ENCODE data around the gene PDHB. TPM values are rescaled to one million over a fixed set of nuclear protein-coding genes. Genes with fewer than 3 reads are reported as not detected.

Gene PDHB
- total and polyA plus RNA-seq, 10 donors, result 46.6 to 82.1 (median 63.8) TPM

DNA sequence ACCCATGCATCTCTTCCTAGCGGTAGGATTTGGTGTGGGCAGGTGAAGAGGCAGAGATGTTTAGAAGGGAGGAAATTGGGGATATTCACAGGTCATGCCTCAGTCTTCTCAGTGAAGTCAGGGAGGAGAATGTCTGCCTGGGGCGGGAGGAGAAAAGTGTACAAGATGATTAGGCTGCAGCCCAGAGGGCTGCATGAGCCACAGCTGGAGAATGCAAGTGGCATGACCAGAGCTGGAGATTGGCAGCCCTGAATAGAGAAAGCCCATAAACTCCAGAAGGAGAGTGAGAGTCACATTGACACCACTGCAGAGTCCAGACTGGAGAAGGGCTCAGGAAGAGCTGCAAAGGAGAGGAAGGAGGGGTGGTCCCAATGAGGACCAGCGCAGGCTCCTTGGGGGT lies 22.6 kb downstream of the PDHB start:
- intact Hi-C loops (cut with DNase I; ENCODE audit: low total_unique reads), result loop anchor here (5.0 kb wide), 1 partner anchor 89 kb away; no protein-coding TSS in a partner anchor
- DNase-seq, result no peak
- Histone ChIP-seq H3K36me3 (peaks cover 3 to 96% (median 50%) of the 10 kb centered on the region in 6 donors), H3K9me3 (no peaks in the 10 kb centered on the region), H3K27me3 (replicated peaks in 1 of 7) (no peaks in the 10 kb centered on the region), H3K4me3 (no peak overlapping the region), H3K4me1 (peaks cover 0 to 26% (median 14%) of the 10 kb centered on the region in 6 donors), H3K27ac (no peak overlapping the region)
- WGBS, 5 donors, result 95 to 100% (median 96%) methylated on average over 3 of the region's 3 CpGs
- no peak for TF ChIP-seq POLR2A (IDR thresholded peaks at IDR 0.05)
- no peak for TF ChIP-seq POLR2AphosphoS5 (IDR thresholded peaks at IDR 0.05)
- TF ChIP-seq, protein P1, sequence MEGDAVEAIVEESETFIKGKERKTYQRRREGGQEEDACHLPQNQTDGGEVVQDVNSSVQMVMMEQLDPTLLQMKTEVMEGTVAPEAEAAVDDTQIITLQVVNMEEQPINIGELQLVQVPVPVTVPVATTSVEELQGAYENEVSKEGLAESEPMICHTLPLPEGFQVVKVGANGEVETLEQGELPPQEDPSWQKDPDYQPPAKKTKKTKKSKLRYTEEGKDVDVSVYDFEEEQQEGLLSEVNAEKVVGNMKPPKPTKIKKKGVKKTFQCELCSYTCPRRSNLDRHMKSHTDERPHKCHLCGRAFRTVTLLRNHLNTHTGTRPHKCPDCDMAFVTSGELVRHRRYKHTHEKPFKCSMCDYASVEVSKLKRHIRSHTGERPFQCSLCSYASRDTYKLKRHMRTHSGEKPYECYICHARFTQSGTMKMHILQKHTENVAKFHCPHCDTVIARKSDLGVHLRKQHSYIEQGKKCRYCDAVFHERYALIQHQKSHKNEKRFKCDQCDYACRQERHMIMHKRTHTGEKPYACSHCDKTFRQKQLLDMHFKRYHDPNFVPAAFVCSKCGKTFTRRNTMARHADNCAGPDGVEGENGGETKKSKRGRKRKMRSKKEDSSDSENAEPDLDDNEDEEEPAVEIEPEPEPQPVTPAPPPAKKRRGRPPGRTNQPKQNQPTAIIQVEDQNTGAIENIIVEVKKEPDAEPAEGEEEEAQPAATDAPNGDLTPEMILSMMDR (IDR thresholded peaks at IDR 0.05 in 8 of 11, conservative IDR thresholded peaks at IDR 0.05 in 3 of 11), result no peak

DNA sequence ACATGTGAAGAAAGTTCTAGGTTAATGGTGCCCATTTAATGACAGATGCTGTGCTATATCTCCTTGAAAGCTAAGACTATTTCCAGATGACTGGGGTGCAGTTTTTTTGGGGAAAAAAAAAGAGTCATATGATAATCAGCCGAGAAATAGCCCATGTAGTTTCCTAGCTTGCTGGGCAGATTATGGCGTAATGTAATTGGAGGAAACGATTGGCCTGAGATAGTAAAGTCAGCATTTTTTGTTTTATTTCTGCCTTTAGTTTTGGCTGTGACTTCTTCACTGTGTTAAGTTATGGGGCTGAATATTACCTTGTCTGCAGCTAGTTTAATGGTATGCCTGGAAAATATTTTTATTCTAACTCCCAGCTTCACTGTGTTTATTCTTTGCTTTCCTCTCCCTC lies 24.0 kb downstream of the PDHB start:
- no peak for DNase-seq
- H3K27ac ChIP-seq, result peak overlapping the region in 1 of 8 donors; percentile 26
- H3K9me3 ChIP-seq, result no peaks in the 10 kb centered on the region
- intact Hi-C loops (cut with DNase I; ENCODE audit: low total_unique reads), result loop anchor here (5.0 kb wide), 1 partner anchor 87 kb away; no protein-coding TSS in a partner anchor
- H3K4me3 ChIP-seq, result no peak overlapping the region
- peaks cover 3 to 96% (median 50%) of the 10 kb centered on the region in 6 donors for H3K36me3 ChIP-seq
- peaks cover 0 to 23% (median 10%) of the 10 kb centered on the region in 6 donors for H3K4me1 ChIP-seq
- TF ChIP-seq, protein P1 (IDR thresholded peaks at IDR 0.05 in 8 of 11, conservative IDR thresholded peaks at IDR 0.05 in 3 of 11), result no peak
- TF ChIP-seq POLR2AphosphoS5 (IDR thresholded peaks at IDR 0.05), result no peak
- TF ChIP-seq POLR2A (IDR thresholded peaks at IDR 0.05), result no peak
- H3K27me3 ChIP-seq (replicated peaks in 1 of 7), result no peaks in the 10 kb centered on the region
- 69 to 94% (median 83%) methylated on average over 3 of the region's 3 CpGs for WGBS, 5 donors

DNA sequence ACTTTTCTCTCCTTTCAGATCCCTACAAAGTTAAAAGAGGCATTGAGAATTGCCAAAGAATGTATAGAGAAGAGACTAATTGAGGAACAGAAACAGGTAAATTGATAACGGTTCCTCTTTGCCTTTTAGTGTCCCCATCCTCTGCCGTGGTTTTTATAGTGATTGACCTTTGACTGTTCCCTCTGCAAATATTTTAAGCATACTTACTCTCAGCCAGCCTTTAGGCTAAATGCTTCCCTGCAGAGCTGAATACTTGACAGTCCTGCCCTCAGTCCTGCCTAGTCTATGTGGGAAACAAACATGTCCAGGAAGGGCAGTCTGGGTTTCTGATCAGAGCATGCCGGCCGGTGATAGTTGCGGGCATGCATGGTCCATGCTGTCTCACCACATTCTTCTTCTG lies 24.7 kb downstream of the PDHB start:
- no peak for TF ChIP-seq POLR2A (IDR thresholded peaks at IDR 0.05)
- no peak for TF ChIP-seq POLR2AphosphoS5 (IDR thresholded peaks at IDR 0.05)
- TF ChIP-seq, protein P1 (IDR thresholded peaks at IDR 0.05 in 8 of 11, conservative IDR thresholded peaks at IDR 0.05 in 3 of 11), result no peak
- H3K36me3 ChIP-seq, result peaks cover 3 to 100% (median 54%) of the 10 kb centered on the region in 6 donors
- no peak for DNase-seq

DNA sequence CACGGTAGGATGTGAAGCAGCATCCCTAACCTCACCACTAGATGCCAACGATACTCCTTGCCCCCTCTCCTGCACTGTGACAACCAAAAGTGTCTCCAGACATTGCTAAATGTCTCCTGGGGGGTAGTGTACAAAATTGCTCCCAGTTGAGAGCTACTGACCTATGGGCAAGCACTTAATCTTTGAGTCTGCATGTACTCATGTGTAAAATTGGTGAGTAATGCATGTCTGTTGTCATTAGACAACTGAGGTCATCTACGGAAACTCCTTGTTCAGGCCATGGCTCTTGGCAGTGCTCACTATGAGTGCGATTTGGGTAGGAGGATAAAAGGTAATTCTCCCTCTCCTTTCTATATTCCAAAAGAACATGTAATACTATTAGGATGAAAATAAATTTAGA lies 29.2 kb downstream of the PDHB start:
- Histone ChIP-seq H3K9me3 (no peaks in the 10 kb centered on the region), H3K4me3 (no peak overlapping the region), H3K4me1 (peaks cover 0 to 13% (median 3%) of the 10 kb centered on the region in 6 donors), H3K27me3 (replicated peaks in 1 of 7) (no peaks in the 10 kb centered on the region), H3K27ac (no peak overlapping the region), H3K36me3 (peaks cover 3 to 100% (median 46%) of the 10 kb centered on the region in 6 donors)
- TF ChIP-seq POLR2AphosphoS5 (IDR thresholded peaks at IDR 0.05), result no peak
- TF ChIP-seq, protein P1 (IDR thresholded peaks at IDR 0.05 in 8 of 11, conservative IDR thresholded peaks at IDR 0.05 in 3 of 11), result no peak
- no peak for TF ChIP-seq POLR2A (IDR thresholded peaks at IDR 0.05)
- DNase-seq, result no peak
- intact Hi-C loops (cut with DNase I; ENCODE audit: low total_unique reads), result no loop called here
- 78 to 87% (median 85%) methylated on average over 4 of the region's 4 CpGs for WGBS, 5 donors

More for the DNA sequence above, 24.7 kb downstream of the PDHB start:
- peak overlapping the region in 2 of 8 donors; percentile 26 to 48 for H3K27ac ChIP-seq
- no peaks in the 10 kb centered on the region for H3K27me3 ChIP-seq (replicated peaks in 1 of 7)
- intact Hi-C loops (cut with DNase I; ENCODE audit: low total_unique reads), result no loop called here
- peaks cover 0 to 15% (median 3%) of the 10 kb centered on the region in 6 donors for H3K4me1 ChIP-seq
- H3K4me3 ChIP-seq, result no peak overlapping the region
- H3K9me3 ChIP-seq, result no peaks in the 10 kb centered on the region
- WGBS, 5 donors, result 71 to 79% (median 77%) methylated on average over 5 of the region's 5 CpGs

All from spleen (tissue), 11 donors.